T-cell (primary cell): Measurements from ENCODE around the gene GRM8. TPM values are rescaled to one million over a fixed set of nuclear protein-coding genes. Genes with fewer than 3 reads are reported as not detected.
A peak's percentile ranks its signal among the peaks of the same experiment; 100 is the strongest.

Experiments
- ATAC-seq, 4 experiments: fragments of 200-7000 bp in 3 of 4; fragments of 150-1000 bp in 1 of 4; cut with Tn5 transposase; replicated peaks in 1 of 4; 1 replicate in 3 of 4; 2 replicates in 1 of 4; pipeline ENCODE4 v1.10.0; 2021; ENCODE audit warnings: moderate library complexity in 3 of 4, mild to moderate bottlenecking in 2 of 4, moderate number of reproducible peaks in 1 of 4
- CTCF ChIA-PET, 2 donors: fragments of 300-600 bp; sonication (Branson Sonifier 250); formaldehyde crosslinking; loops; one replicate each; lab custom pipeline; 2022; ENCODE audit warnings: antibody characterized with exemption in 2 of 2; lab: Charles Lee
- POLR2A ChIA-PET, 2 donors: fragments of 300-600 bp; sonication (Branson Sonifier 250); formaldehyde crosslinking; loops; one replicate each; lab custom pipeline; 2022; ENCODE audit warnings: antibody characterized with exemption in 2 of 2; lab: Charles Lee
- DNase-seq, 35 experiments: peaks; one replicate each; pipeline versions ENCODE4 v3.0.0 to v3.0.0-alpha.2; 2013 to 2023
- H3K27ac ChIP-seq: one replicate; pipeline ENCODE4 v1.5.1; 2013; ENCODE audit warnings: low read length
- H3K27me3 ChIP-seq, 2 experiments: replicated peaks in 1 of 2; 1 replicate in 1 of 2; 2 replicates in 1 of 2; pipeline versions ENCODE4 v1.6.1 to v1.7.0; 2013; ENCODE audit warnings: low read length in 1 of 2, mixed read lengths in 1 of 2; ENCODE audit not compliant: control insufficient read depth in 2 of 2, insufficient read depth in 2 of 2; ENCODE audit errors: extremely low read depth in 1 of 2
- H3K36me3 ChIP-seq, 2 donors: 1 replicate in 1 of 2; 2 replicates in 1 of 2; pipeline versions ENCODE4 v1.6.1 to v1.7.0; 2013; ENCODE audit warnings: low read length in 1 of 2; ENCODE audit not compliant: control insufficient read depth in 2 of 2, insufficient read depth in 1 of 2; ENCODE audit errors: extremely low read depth in 1 of 2
- H3K4me1 ChIP-seq, 2 experiments: 1 replicate in 1 of 2; 2 replicates in 1 of 2; pipeline versions ENCODE4 v1.6.1 to v1.7.0; 2013; ENCODE audit warnings: low read length in 2 of 2, mixed read lengths in 1 of 2; ENCODE audit not compliant: insufficient read depth in 2 of 2, control insufficient read depth in 1 of 2; ENCODE audit errors: extremely low read depth in 1 of 2
- H3K4me3 ChIP-seq, 2 donors: 1 replicate in 1 of 2; 2 replicates in 1 of 2; pipeline versions ENCODE4 v1.5.1 to v1.7.0; 2013; ENCODE audit warnings: mild to moderate bottlenecking in 2 of 2, low read length in 1 of 2, moderate library complexity in 1 of 2; ENCODE audit not compliant: control insufficient read depth in 1 of 2; ENCODE audit errors: extremely low read depth in 1 of 2
- H3K9me3 ChIP-seq: 2 replicates; pipeline ENCODE4 v1.7.0; 2013
- H3K27ac Mint-ChIP-seq, 2 donors: one replicate each; pipeline ENCODE4 v1.8.0; 2020 to 2021; ENCODE audit warnings: mild to moderate bottlenecking in 2 of 2, mixed read lengths in 2 of 2
- H3K27me3 Mint-ChIP-seq, 2 donors: one replicate each; pipeline ENCODE4 v1.8.0; 2021 to 2022; ENCODE audit warnings: mixed read lengths in 2 of 2
- H3K36me3 Mint-ChIP-seq: one replicate; pipeline ENCODE4 v1.8.0; 2021; ENCODE audit warnings: mixed read lengths
- H3K4me1 Mint-ChIP-seq, 3 donors: one replicate each; pipeline ENCODE4 v1.8.0; 2020 to 2022; ENCODE audit warnings: mixed read lengths in 3 of 3, mild to moderate bottlenecking in 1 of 3
- H3K4me3 Mint-ChIP-seq, 3 donors: one replicate each; pipeline ENCODE4 v1.8.0; 2020 to 2022; ENCODE audit warnings: mild to moderate bottlenecking in 3 of 3, mixed read lengths in 3 of 3, moderate library complexity in 3 of 3
- H3K9me3 Mint-ChIP-seq, 3 donors: one replicate each; pipeline ENCODE4 v1.8.0; 2020 to 2022; ENCODE audit warnings: mixed read lengths in 3 of 3
- WGBS: methylation state at CpG from one replicate; pipeline ENCODE4 v1.1.5; 2013; ENCODE audit warnings: missing lambda C conversion rate; ENCODE audit not compliant: insufficient coverage; 5-methylcytosine and 5-hydroxymethylcytosine counted together
- total RNA-seq, 35 experiments: library from RNA in 6 of 35; stranded (reverse) in 6 of 35; fragments of 120-200 nt in 1 of 35; gene quantifications; one replicate each; pipeline versions ENCODE4 v1.2.1 to v1.2.4 and lab custom pipeline; 2013 to 2026

Gene GRM8
- total RNA-seq, 5 donors from 2014 or later (not counting 1 experiment from before 2014, with no cell fraction given) = not detected

- no peaks in the 10 kb centered on the region for H3K9me3 ChIP-seq
- no peaks in the 10 kb centered on the region for H3K36me3 ChIP-seq
- H3K27ac ChIP-seq = no peak overlapping the region
- peak overlapping the region; percentile 74 to 92 for H3K4me3 ChIP-seq
- ChIA-PET POLR2A (interaction anchor here in 1 of 2 donors (0.6 kb wide), 1 partner anchor 12 kb away, joined by 3 read pairs; no protein-coding TSS in a partner anchor), CTCF (interaction anchor here (0.6 to 1.5 kb wide), 6 partner anchors 8 to 450 kb away, joined by 3 to 4 read pairs (median 3); no protein-coding TSS in a partner anchor)
- peaks cover 6 to 28% of the 10 kb centered on the region in 2 experiments for H3K4me1 ChIP-seq
- no peak overlapping the region for H3K27ac Mint-ChIP-seq
- peak overlapping the region; percentile 84 to 85 (median 84) for H3K4me3 Mint-ChIP-seq
- peaks cover 21 to 62% of the 10 kb centered on the region in 2 experiments for H3K27me3 ChIP-seq
- H3K4me1 Mint-ChIP-seq = peaks cover 28 to 31% (median 30%) of the 10 kb centered on the region in 3 donors
- no peaks in the 10 kb centered on the region for H3K9me3 Mint-ChIP-seq
- WGBS = under 1% methylated on average over 70 of the region's 84 CpGs
- DNase-seq (peak in 34 of 35 experiments; percentile 13 to 65 (median 40)), ATAC-seq (peak; percentile 76 to 83 (median 82))
- H3K27me3 Mint-ChIP-seq = peaks cover 65 to 68% of the 10 kb centered on the region in 2 donors
- H3K36me3 Mint-ChIP-seq = no peaks in the 10 kb centered on the region
These were observed 781 bp upstream of the GRM8 start for GRCh38 chr7:127253281-127254162.

DNA sequence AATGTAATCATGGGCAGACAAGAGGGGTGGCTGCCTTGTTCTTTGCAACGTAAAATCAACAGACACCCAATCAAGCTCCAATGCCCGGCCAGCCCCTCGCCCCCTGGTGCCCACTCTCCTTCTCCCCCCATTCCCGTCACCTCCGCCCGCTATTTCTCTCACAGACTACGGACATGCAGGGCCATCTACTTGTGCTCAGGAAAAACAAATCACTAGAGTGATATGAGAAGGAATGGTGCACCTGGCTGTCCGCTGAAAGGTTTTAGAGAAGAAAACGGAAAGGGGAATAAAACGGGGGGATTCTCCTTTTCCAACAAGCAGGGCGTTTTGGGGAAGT, 396 bp downstream of the GRM8 start:
- 20% methylated on average over 1 of the region's 11 CpGs for WGBS
- peaks cover 6 to 28% of the 10 kb centered on the region in 2 experiments for H3K4me1 ChIP-seq
- no peaks in the 10 kb centered on the region for H3K9me3 ChIP-seq
- Mint-ChIP-seq H3K27ac (no peak overlapping the region), H3K4me1 (peaks cover 23 to 26% (median 25%) of the 10 kb centered on the region in 3 donors), H3K4me3 (peak overlapping the region; percentile 67 to 85 (median 78)), H3K9me3 (no peaks in the 10 kb centered on the region), H3K36me3 (no peaks in the 10 kb centered on the region), H3K27me3 (peaks cover 68 to 70% of the 10 kb centered on the region in 2 donors)
- ChIA-PET CTCF (interaction anchor here in 1 of 2 donors (0.6 kb wide), 1 partner anchor 20 kb away, joined by 3 read pairs; no protein-coding TSS in a partner anchor), POLR2A (no interaction called here)
- DNase-seq (peak in 1 of 35 experiments; percentile 6), ATAC-seq (no peak)
- H3K36me3 ChIP-seq = no peaks in the 10 kb centered on the region
- peaks cover 22 to 65% of the 10 kb centered on the region in 2 experiments for H3K27me3 ChIP-seq
- H3K27ac ChIP-seq = no peak overlapping the region
- peak overlapping the region; percentile 74 to 92 for H3K4me3 ChIP-seq

- peak in 1 of 4 experiments; percentile 14 for ATAC-seq
- Histone ChIP-seq H3K4me3 (peak overlapping the region; percentile 74 to 92), H3K36me3 (no peaks in the 10 kb centered on the region), H3K9me3 (no peaks in the 10 kb centered on the region), H3K27me3 (peaks cover 26 to 65% of the 10 kb centered on the region in 2 experiments), H3K27ac (no peak overlapping the region), H3K4me1 (peaks cover 6 to 28% of the 10 kb centered on the region in 2 experiments)
- H3K4me1 Mint-ChIP-seq = peaks cover 23 to 26% (median 25%) of the 10 kb centered on the region in 3 donors
- H3K27ac Mint-ChIP-seq = no peak overlapping the region
- ChIA-PET CTCF (interaction anchor here in 1 of 2 donors (0.6 kb wide), 1 partner anchor 19 kb away, joined by 3 read pairs; no protein-coding TSS in a partner anchor), POLR2A (no interaction called here)
- H3K36me3 Mint-ChIP-seq = no peaks in the 10 kb centered on the region
- H3K9me3 Mint-ChIP-seq = no peaks in the 10 kb centered on the region
- peak overlapping the region; percentile 67 to 85 (median 78) for H3K4me3 Mint-ChIP-seq
- WGBS = 2% methylated on average over 70 of the region's 81 CpGs
- DNase-seq = peak in 5 of 35 experiments; percentile 2 to 23 (median 5)
- H3K27me3 Mint-ChIP-seq = peaks cover 68 to 77% of the 10 kb centered on the region in 2 donors
These were observed 1.0 kb downstream of the GRM8 start for GRCh38 chr7:127251465-127252376.

- H3K36me3 Mint-ChIP-seq = no peaks in the 10 kb centered on the region
- H3K27ac ChIP-seq = no peak overlapping the region
- H3K4me3 ChIP-seq = peak overlapping the region in 1 of 2 donors; percentile 11
- H3K27me3 Mint-ChIP-seq = peaks cover 61 to 77% of the 10 kb centered on the region in 2 donors
- H3K4me1 ChIP-seq = peaks cover 6 to 28% of the 10 kb centered on the region in 2 experiments
- no peak overlapping the region for H3K27ac Mint-ChIP-seq
- peaks cover 26 to 70% of the 10 kb centered on the region in 2 experiments for H3K27me3 ChIP-seq
- peak overlapping the region; percentile 51 to 59 (median 57) for H3K4me3 Mint-ChIP-seq
- ChIA-PET POLR2A (no interaction called here), CTCF (no interaction called here)
- ATAC-seq = no peak
- no peak for DNase-seq
- H3K9me3 ChIP-seq = no peaks in the 10 kb centered on the region
- 4% methylated on average over 15 of the region's 23 CpGs for WGBS
- H3K9me3 Mint-ChIP-seq = no peaks in the 10 kb centered on the region
- no peaks in the 10 kb centered on the region for H3K36me3 ChIP-seq
- peaks cover 23 to 26% (median 25%) of the 10 kb centered on the region in 3 donors for H3K4me1 Mint-ChIP-seq
These were observed 1.7 kb downstream of the GRM8 start for GRCh38 chr7:127251036-127251464.

DNA sequence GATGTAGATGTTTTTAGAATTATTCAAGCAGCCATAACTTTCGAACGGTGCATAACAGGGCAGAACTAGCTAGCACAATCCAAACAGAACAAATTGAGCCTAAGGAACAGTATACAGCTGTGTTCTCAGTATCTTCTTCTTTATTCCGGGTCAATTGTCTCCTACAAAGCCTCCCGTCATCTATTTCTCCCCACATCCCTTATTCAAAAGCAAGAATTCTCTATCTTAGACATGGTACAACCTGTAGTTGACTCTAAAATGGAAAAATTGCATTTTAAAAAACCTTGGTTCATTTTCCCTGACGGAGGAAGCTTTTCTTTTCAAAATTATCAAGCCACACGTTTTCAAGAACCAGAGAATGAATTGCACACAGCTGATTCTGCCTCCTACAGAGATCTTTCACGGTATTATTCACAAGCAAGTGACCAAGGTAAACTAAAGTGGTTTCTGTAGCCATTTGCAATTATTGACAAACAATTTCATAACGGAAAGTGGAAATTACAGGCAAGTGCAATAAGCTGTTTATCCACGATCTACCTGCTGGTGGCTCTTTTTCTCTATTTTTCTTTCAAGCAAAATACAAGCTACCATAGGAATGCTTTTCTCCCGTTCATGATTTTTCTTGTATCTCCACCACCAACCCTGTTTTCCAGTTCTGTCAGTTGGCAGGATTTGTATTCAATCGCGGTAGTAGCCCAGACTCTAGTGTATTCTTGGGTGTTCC, 2.3 kb downstream of the GRM8 start:
- H3K27ac ChIP-seq = no peak overlapping the region
- H3K4me3 ChIP-seq = no peak overlapping the region
- H3K9me3 ChIP-seq = no peaks in the 10 kb centered on the region
- DNase-seq (no peak), ATAC-seq (no peak)
- no peaks in the 10 kb centered on the region for H3K36me3 ChIP-seq
- peaks cover 23 to 26% (median 25%) of the 10 kb centered on the region in 3 donors for H3K4me1 Mint-ChIP-seq
- H3K27me3 Mint-ChIP-seq = peaks cover 55 to 71% of the 10 kb centered on the region in 2 donors
- ChIA-PET POLR2A (interaction anchor here in 1 of 2 donors (0.6 kb wide), 1 partner anchor 1205 kb away, joined by 3 read pairs; the partner anchor contains the start of gene HILPDA), CTCF (no interaction called here)
- H3K4me3 Mint-ChIP-seq = peak overlapping the region; percentile 17 to 59 (median 51)
- 5% methylated on average over 4 of the region's 12 CpGs for WGBS
- H3K36me3 Mint-ChIP-seq = no peaks in the 10 kb centered on the region
- H3K9me3 Mint-ChIP-seq = no peaks in the 10 kb centered on the region
- H3K27ac Mint-ChIP-seq = no peak overlapping the region
- H3K27me3 ChIP-seq = peaks cover 26 to 67% of the 10 kb centered on the region in 2 experiments
- H3K4me1 ChIP-seq = peaks cover 6 to 28% of the 10 kb centered on the region in 2 experiments
